HG03521 (cell line): ENCODE results near the gene MTSS2.
"Not testable (repeated sequence)": the region's sequence is repeated elsewhere in the genome, so short reads cannot be mapped to it uniquely, and the experiment has no call there.

Experiments used
- ATAC-seq: cut with Tn5 transposase; IDR thresholded peaks from one replicate; pipeline ENCODE4 v1.9.1; 2021; ENCODE audit warnings: mild to moderate bottlenecking, moderate library complexity; ENCODE audit not compliant: unreplicated experiment

The MTSS2 gene

GRCh38 chr16:70675851-70676513 lies 9.9 kb downstream of the MTSS2 start:
- no peak for ATAC-seq

DNA sequence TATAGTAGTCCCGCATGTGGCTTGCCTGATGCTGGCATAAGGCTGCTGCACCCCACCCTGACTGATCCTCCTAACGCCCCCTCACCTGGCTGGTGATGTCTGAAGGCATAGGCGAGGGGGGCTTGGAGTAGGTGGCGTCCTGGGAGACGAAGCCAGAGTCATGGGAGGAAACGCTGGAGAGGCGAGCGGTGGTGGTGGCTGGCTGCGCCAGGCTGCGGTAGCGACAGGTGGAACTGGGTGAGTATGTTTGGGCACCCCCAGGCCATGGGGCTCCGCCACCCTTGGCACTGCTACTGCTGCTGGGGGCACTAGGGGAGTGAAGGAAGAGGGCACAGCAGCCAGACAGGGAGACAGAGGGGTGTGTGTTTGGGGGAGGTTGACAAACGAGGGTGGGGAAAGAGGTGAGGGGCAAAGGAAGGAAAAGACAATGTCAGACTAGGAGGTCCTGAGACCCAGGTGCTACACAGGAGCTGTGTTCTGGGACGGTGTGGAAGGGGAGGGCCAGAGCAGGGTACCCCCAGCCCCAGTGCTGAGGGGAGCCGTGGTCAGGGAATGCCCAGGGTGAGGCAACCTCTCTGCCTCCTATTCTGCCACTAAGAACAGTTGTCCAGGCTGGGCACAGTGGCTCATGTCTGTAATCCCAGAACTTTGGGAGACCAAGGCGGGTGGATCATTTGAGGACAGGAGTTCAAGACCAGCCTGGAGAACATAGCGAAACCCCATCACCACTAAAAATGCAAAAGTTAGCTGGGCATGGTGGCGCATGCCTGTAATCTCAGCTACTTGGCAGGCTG lies 11.4 kb downstream of the MTSS2 start:
- ATAC-seq, result no peak

DNA sequence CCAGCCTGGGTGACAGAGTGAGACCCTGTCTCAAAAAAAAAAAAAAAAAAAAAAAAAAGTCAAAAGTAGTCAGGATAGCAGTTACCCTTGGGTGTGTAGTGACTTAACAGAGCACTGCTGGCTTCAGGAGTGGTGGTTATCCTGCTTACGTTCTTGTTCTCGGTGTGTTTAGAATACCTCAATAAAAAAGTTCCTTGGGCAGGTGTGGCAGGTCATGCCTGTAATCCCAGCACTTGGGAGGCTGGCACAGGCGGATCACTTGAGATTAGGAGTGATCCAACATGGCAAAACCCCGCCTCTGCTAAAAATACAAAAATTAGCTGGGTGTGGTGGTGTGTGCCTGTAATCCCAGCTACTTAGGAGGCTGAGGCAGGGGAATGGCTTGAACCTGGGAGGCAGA lies 14.9 kb downstream of the MTSS2 start:
- ATAC-seq, result not testable (repeated sequence)

DNA sequence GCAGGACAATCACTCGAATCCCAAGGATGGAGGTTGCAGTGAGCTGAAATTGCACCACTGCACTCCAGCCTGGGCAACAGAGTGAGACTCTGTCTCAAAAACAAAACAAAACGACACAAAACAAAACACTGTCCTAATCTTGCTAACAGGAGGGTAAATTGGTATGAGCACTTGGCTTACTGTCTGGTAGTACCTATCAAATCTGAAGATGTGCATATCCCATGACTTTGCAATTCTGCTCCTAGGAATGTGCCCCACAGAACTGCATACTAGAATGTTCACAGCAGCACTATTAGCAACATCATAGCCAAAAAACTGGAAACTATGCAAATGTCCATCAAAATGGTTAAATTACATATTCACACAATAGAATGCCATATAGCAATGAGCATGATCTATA lies 15.7 kb downstream of the MTSS2 start:
- ATAC-seq, result no peak

GRCh38 chr16:70665806-70666735 lies 19.8 kb downstream of the MTSS2 start:
- ATAC-seq, result no peak

GRCh38 chr16:70665113-70665694 lies 20.6 kb downstream of the MTSS2 start:
- no peak for ATAC-seq

GRCh38 chr16:70664325-70665112 lies 21.3 kb downstream of the MTSS2 start:
- ATAC-seq, result no peak

- no peak for ATAC-seq
Measured at GRCh38 chr16:70663524-70664324, 22.1 kb downstream of the MTSS2 start.

DNA sequence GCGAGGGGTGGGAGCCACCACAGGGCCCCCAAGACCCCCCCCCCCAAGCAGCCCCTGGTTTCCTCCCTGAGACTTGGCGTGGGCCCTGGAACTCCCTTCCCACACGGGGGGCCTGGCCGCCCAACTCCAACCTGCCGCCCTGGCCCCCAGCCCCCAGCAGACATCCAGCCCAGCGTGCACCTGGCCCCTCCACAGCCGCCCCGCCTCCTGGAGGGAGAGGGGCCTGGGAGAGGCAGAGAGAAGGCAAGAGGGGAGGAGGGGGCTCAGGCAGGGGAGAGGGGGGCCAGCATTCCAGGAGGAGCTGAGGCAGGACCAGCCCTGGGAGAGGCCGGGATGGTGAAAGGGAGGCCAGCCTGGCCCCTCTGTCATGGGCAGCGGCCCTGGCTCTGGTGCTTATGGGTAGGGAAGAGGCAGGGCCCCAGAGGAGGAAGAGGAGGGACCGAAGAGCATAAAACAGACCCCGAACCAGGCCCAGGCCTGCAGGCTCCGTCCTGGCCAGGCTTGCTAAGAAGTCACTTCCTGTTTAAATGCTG lies 22.8 kb downstream of the MTSS2 start:
- no peak for ATAC-seq

DNA sequence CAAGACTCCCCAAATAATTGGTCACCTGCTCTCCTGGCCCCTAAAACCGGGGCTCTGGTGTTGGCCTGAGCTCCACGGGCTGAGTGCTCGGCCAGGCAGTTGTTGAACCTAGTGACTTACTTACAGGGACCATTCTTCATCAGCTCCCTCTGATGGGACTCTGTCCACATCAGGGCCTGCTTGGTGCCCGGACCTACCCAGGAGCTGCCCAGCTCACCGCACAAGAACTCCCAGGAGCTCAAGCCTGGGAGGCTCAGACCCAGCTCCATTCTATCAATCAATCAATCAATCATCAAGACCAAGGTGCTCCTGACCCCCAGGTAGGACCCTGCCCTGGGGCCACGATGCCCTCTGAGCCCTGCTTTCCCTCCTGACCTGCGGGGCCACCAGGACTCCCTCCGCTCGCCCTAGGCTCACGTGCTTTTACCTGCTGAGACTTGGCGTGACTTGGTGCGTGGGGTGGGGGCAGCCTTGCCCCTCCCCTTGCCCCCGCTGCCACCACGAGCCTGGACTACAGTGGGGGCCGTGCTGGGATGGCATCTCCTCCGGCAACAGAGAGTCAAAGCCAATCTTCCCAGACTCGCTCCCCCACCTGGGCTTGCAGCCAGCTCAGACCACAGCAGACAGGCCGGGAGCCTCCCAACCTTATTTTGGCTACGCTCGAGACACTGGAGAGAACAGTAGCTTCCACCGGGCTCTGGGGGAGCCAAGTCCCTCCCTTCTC lies 23.8 kb downstream of the MTSS2 start:
- no peak for ATAC-seq

- no peak for ATAC-seq
Measured at GRCh38 chr16:70661534-70661917, 24.3 kb downstream of the MTSS2 start.

- no peak for ATAC-seq
Measured at GRCh38 chr16:70660672-70661350, 25.0 kb downstream of the MTSS2 start.

DNA sequence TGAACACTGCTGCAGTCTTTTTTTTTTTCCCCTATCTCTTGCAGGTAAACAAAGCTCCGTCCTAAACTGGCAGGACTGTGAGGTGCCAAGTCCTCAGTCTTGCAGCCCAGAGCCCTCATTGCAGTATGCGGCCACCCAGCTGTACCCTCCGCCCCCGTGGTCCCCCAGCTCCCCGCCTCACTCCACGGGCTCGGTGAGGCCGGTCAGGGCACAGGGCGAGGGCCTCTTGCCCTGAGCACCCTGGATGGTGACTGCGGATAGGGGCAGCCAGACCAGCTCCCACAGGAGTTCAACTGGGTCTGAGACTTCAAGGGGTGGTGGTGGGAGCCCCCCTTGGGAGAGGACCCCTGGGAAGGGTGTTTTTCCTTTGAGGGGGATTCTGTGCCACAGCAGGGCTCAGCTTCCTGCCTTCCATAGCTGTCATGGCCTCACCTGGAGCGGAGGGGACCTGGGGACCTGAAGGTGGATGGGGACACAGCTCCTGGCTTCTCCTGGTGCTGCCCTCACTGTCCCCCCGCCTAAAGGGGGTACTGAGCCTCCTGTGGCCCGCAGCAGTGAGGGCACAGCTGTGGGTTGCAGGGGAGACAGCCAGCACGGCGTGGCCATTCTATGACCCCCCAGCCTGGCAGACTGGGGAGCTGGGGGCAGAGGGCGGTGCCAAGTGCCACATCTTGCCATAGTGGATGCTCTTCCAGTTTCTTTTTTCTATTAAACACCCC lies 25.7 kb downstream of the MTSS2 start:
- no peak for ATAC-seq

DNA sequence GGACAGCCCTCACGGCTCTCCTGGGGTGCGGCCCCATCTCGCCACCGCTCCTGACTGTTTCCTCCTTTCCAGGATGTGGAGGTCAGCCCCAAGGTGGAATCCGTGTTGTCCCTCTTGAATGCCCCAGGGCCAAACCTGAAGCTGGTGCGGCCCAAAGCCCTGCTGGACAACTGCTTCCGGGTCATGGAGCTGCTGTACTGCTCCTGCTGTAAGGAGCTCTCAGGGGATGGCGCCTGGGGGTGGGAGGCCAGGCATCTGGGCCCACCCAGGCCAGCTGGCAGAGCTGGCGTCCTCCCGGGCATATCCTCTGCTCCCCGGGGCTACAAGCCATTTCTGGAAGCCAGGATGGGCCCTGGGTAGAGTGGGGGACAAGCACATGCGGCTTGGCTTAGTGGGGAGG lies 26.3 kb downstream of the MTSS2 start:
- no peak for ATAC-seq

- no peak for ATAC-seq
Measured at GRCh38 chr16:70658921-70659320, 26.9 kb downstream of the MTSS2 start.

GRCh38 chr16:70657956-70658355 lies 27.9 kb downstream of the MTSS2 start:
- no peak for ATAC-seq

- ATAC-seq, result no peak
Measured at GRCh38 chr16:70656712-70657263, 29.1 kb downstream of the MTSS2 start.
